Measurements from ENCODE around the gene JAGN1. TPM values are rescaled to one million over a fixed set of nuclear protein-coding genes. Genes with fewer than 3 reads are reported as not detected.

The JAGN1 gene
- total and polyA plus RNA-seq, 2 of the 8 experiments (the other 6 are each of a cell fraction or from before 2014, with no cell fraction given) = 26.9 to 51.6 TPM

DNA sequence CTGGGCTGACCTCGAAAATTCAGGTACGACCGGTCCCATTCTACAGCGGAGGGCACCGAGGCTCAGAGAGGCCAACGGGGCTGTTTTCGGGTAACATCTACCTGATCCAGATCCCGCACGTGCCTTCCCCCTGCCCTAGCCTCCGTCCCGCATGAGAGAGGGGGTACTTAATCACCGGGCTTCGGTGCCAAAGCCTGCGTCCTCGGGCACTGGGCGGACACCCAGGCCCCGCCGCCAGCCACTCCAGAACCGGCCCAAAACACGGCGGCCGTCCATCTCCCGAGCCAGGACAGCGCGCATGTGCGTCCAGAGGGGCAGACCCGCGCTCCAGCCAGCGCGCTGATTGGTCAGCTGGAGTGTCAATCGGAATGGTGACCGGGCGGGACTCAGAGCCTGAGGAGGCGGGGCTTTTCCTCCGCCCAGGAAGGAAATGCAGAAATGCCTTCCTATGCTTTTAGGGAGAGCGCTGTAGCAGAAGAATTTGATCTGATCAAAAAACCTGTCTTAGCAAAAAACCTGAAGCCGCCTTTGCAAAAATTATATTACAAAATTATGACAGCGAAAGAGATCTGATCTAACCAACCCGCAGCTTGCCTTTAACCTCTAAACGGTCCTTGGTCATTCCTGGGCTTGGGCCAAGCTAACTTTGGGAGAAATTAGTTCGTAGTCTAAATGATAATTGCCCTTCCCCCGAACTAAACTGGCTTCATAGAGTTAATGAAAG lies 46.5 kb upstream of the JAGN1 start, which contains the start of gene RPUSD3:
RPUSD3 (minus strand) TSS at position 294 of the 724 bp plus-strand sequence; CDS start at position 276, 18 bp downstream.
- Histone ChIP-seq H3K79me2 (ENCODE audit: control insufficient read depth in 1 of 2, insufficient read depth in 2 of 2, low read length in 2 of 2) (no peaks in the 10 kb centered on the region), H2BK15ac (ENCODE audit: low read length) (peak within 1 kb of the TSS; percentile 55; the same call in 1 of the 2 replicates), H3K27ac (ENCODE audit: low read depth, low read length) (peak within 1 kb of the TSS; percentile 62; the same call in 1 of the 2 replicates), H4K5ac (ENCODE audit: insufficient read length, low read depth, low read length) (peak within 1 kb of the TSS; percentile 89), H2AFZ (ENCODE audit: low read length) (peak within 1 kb of the TSS; percentile 60), H3K4me2 (ENCODE audit: insufficient read depth in 1 of 2, low read depth in 2 of 2, low read length in 2 of 2) (peak within 1 kb of the TSS; percentile 82 to 87), H4K91ac (replicated peaks; ENCODE audit: insufficient read length, low read length) (peak within 1 kb of the TSS; percentile 18), H4K20me1 (replicated peaks in 1 of 2; ENCODE audit: control insufficient read depth in 1 of 2, insufficient read depth in 2 of 2, low read length in 2 of 2) (peaks cover 0 to 4% of the 10 kb centered on the region in 2 experiments), H3K9me3 (ENCODE audit: insufficient read depth in 2 of 2, low read depth in 1 of 2, low read length in 1 of 2) (no peaks in the 10 kb centered on the region), H2BK120ac (replicated peaks; ENCODE audit: low read depth, low read length) (no peak within 1 kb of the TSS), H3K23me2 (ENCODE audit: low read depth, low read length) (peaks cover 7% of the 10 kb centered on the region), H3K4me3 (ENCODE audit: extremely low read depth in 1 of 4, insufficient read depth in 2 of 4, low read depth in 3 of 4, low read length in 4 of 4) (peak within 1 kb of the TSS; percentile 73 to 90 (median 78)), H3K79me1 (ENCODE audit: low read depth, low read length) (no peaks in the 10 kb centered on the region), H2BK12ac (ENCODE audit: low read depth, low read length) (0 out of 2 replicates have a peak within 1 kb of the TSS, but pooled peaks have one; percentile 71), H3K23ac (ENCODE audit: insufficient read length) (no peak within 1 kb of the TSS), H3K27me3 (replicated peaks in 1 of 4; ENCODE audit: control insufficient read depth in 3 of 4, extremely low read depth in 1 of 4, insufficient read depth in 3 of 4, low read length in 3 of 4) (no peaks in the 10 kb centered on the region), H2BK5ac (ENCODE audit: low read depth, low read length) (peak within 1 kb of the TSS; percentile 84), H2BK20ac (ENCODE audit: low read length) (peak within 1 kb of the TSS; percentile 72; the same call in 1 of the 2 replicates), H3K9ac (replicated peaks in 1 of 4; ENCODE audit: extremely low read depth in 1 of 4, low read depth in 3 of 4, low read length in 3 of 4) (peak within 1 kb of the TSS; percentile 63 to 71 (median 68)), H3K36me3 (ENCODE audit: control insufficient read depth in 2 of 4, insufficient read depth in 4 of 4, low read length in 3 of 4) (peaks cover 0 to 25% (median 15%) of the 10 kb centered on the region in 4 experiments; a peak in 6 of 8 replicates), H2AK5ac (ENCODE audit: low read depth, low read length) (0 out of 2 replicates have a peak within 1 kb of the TSS, but pooled peaks have one; percentile 39), H3K4ac (replicated peaks; ENCODE audit: insufficient read length, low read depth, low read length) (peak within 1 kb of the TSS; percentile 94), H3K14ac (ENCODE audit: insufficient read length) (no peak within 1 kb of the TSS), H3K56ac (replicated peaks; ENCODE audit: insufficient read length, low read depth, low read length) (peak within 1 kb of the TSS; percentile 66), H4K8ac (ENCODE audit: extremely low read depth, insufficient read depth, low read length) (peak within 1 kb of the TSS; percentile 94), H3K4me1 (replicated peaks in 1 of 4; ENCODE audit: control insufficient read depth in 3 of 4, insufficient read depth in 4 of 4, low read length in 3 of 4) (peaks cover 0 to 6% (median under 1%) of the 10 kb centered on the region in 4 experiments; a peak in 2 of 7 replicates), H3K18ac (ENCODE audit: extremely low read depth, low read length) (peak within 1 kb of the TSS; percentile 96)
- CTCF ChIA-PET (ENCODE audit: partially characterized antibody) = interaction anchor here (0.7 to 2.1 kb wide), 6 partner anchors 14 to 1070 kb away, joined by 3 to 9 read pairs (median 3); partner anchors contain the start of gene CRELD1
- no peak for FAIRE-seq
- DNase-seq (ENCODE audit: low read depth in 1 of 2, low spot score in 2 of 2) = peak; percentile 93 to 100
- POLR2A ChIA-PET (ENCODE audit: partially characterized antibody) = interaction anchor here (0.7 to 2.8 kb wide), 12 partner anchors 14 to 108 kb away, joined by 3 to 10 read pairs (median 4); partner anchors contain the start of genes CRELD1 and PRRT3
- WGBS, 2 experiments (ENCODE audit: extremely low coverage in 1 of 2, insufficient coverage in 1 of 2, insufficient read length in 1 of 2, insufficient replicate concordance in 2 of 2, low coverage in 1 of 2, low lambda C conversion rate in 2 of 2, missing lambda C conversion rate in 1 of 2) = 3% methylated on average over 42 of the region's 42 CpGs; no CpG with 5 or more reads in 1 of the 2 experiments
- no peak for TF ChIP-seq EP300 (IDR thresholded peaks at IDR 0.05; ENCODE audit: borderline replicate concordance in 1 of 2, low read depth in 2 of 2, low read length in 2 of 2)
- no peak for TF ChIP-seq GTF2F1 (IDR thresholded peaks at IDR 0.05; ENCODE audit: borderline replicate concordance, low read depth, low read length)
- TF ChIP-seq TBP (IDR thresholded peaks at IDR 0.05; ENCODE audit: low read depth, low read length) = no peak
- TF ChIP-seq POLR2AphosphoS5 (IDR thresholded peaks at IDR 0.05; ENCODE audit: low read depth, low read length) = peak; percentile 58; the same call in 1 of the 2 replicates
- TF ChIP-seq SIN3A (conservative IDR thresholded peaks at IDR 0.05 in 1 of 2, IDR thresholded peaks at IDR 0.05 in 1 of 2; ENCODE audit: low read depth in 1 of 2, low read length in 2 of 2) = peak in 1 of 2 experiments; percentile 54; a peak in 1 of 4 replicates
- no peak for TF ChIP-seq MAFK (IDR thresholded peaks at IDR 0.05; ENCODE audit: low read depth, low read length)
- no peak for TF ChIP-seq CBX8 (IDR thresholded peaks at IDR 0.05; ENCODE audit: borderline replicate concordance, low read depth, low read length)
- no peak for TF ChIP-seq EZH2 (IDR thresholded peaks at IDR 0.05; ENCODE audit: low read depth, low read length, severe bottlenecking)
- no peak for TF ChIP-seq FOSL1 (IDR thresholded peaks at IDR 0.05; ENCODE audit: insufficient read depth, low read depth, low read length)
- peak; percentile 87; the same call in 1 of the 2 replicates for TF ChIP-seq KDM1A (IDR thresholded peaks at IDR 0.05; ENCODE audit: borderline replicate concordance, low read length)
